Ectodermal cell (in vitro differentiated cells): ENCODE data around the gene GPC5.
"Not testable (repeated sequence)": the region's sequence is repeated elsewhere in the genome, so short reads cannot be mapped to it uniquely, and the experiment has no call there.

ENCODE experiments used
- H3K27ac ChIP-seq: 2 replicates; pipeline ENCODE4 v1.7.0; 2013; ENCODE audit warnings: mild to moderate bottlenecking, low read depth, low read length; ENCODE audit not compliant: insufficient read depth, poor library complexity, severe bottlenecking
- H3K27me3 ChIP-seq: 2 replicates; pipeline ENCODE4 v1.7.0; 2013; ENCODE audit warnings: mild to moderate bottlenecking, low read length; ENCODE audit not compliant: insufficient read depth, control insufficient read depth, poor library complexity, severe bottlenecking
- H3K36me3 ChIP-seq: one replicate; pipeline ENCODE4 v1.7.0; 2013; ENCODE audit warnings: low read length; ENCODE audit not compliant: control insufficient read depth, insufficient read depth
- H3K4me1 ChIP-seq: one replicate; pipeline ENCODE4 v1.7.0; 2013; ENCODE audit warnings: low read length; ENCODE audit not compliant: control insufficient read depth, insufficient read depth
- H3K4me3 ChIP-seq: 2 replicates; pipeline ENCODE4 v1.7.0; 2013; ENCODE audit warnings: low read depth, low read length, control low read depth; ENCODE audit not compliant: insufficient read depth
- H3K9me3 ChIP-seq: 2 replicates; pipeline ENCODE4 v1.7.0; 2013; ENCODE audit warnings: mild to moderate bottlenecking, low read length, moderate library complexity; ENCODE audit not compliant: control insufficient read depth
- whole genome bisulfite sequencing, 2 experiments: methylation state at CpG; one replicate each; pipeline ENCODE4 v1.1.7; 2013; ENCODE audit warnings: missing lambda C conversion rate in 2 of 2; 5-methylcytosine and 5-hydroxymethylcytosine counted together

GPC5 gene

GRCh38 chr13:92898946-92899345 lies 1500.5 kb downstream of the GPC5 start:
- not testable (repeated sequence) for H3K27me3 ChIP-seq, H3K36me3 ChIP-seq, H3K4me3 ChIP-seq, H3K4me1 ChIP-seq, H3K27ac ChIP-seq, H3K9me3 ChIP-seq

DNA sequence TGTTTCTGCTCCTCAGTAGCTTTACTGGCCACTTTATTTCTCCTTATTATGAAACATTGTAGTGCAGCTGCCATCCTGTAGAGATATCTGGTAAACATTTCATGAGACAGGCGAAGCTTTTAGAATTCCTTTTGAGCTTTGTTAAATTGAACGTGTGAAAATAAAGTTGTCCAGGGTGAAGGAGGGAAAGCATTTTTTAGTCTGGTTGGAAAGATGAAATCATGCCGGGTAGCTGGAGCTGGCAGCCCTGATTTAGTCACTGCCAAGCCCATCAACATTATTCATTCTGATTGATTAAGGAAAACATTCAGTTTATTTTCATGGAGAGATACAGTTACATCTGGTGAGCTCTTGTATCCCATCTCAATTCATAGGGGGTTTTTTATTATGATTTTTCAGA lies 1502.0 kb downstream of the GPC5 start:
- 90 to 92% methylated on average over 2 to 3 of the region's 3 CpGs for WGBS, 2 experiments
- no peaks in the 10 kb centered on the region for H3K9me3 ChIP-seq
- H3K36me3 ChIP-seq = no peaks in the 10 kb centered on the region
- H3K27ac ChIP-seq = no peak overlapping the region
- no peaks in the 10 kb centered on the region for H3K4me1 ChIP-seq
- H3K4me3 ChIP-seq = no peak overlapping the region
- no peaks in the 10 kb centered on the region for H3K27me3 ChIP-seq

DNA sequence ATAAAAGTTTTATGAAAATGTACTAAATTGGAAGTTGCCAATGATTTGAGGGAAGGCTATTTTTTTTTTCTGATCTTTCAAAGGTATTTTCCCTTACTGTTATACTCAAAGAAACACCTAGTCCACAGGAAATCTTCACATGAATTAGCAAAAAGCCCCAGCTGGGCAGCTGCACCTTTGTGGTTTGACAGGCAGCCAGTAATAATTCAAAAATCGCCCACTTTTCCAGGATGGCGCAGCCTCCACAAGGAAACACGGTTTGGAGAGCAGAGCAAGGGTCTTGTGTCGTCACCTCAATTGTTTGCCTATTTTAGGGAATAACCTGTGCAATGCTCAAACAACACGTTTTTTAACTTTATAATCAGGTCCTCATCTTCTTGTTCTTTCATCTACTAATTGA lies 1503.3 kb downstream of the GPC5 start:
- Histone ChIP-seq H3K27me3 (no peaks in the 10 kb centered on the region), H3K27ac (no peak overlapping the region), H3K36me3 (no peaks in the 10 kb centered on the region), H3K4me1 (no peaks in the 10 kb centered on the region), H3K4me3 (no peak overlapping the region), H3K9me3 (no peaks in the 10 kb centered on the region)
- 68 to 72% methylated on average over 4 to 5 of the region's 5 CpGs for WGBS, 2 experiments

GRCh38 chr13:92912629-92913028 lies 1514.2 kb downstream of the GPC5 start:
- Histone ChIP-seq H3K4me1 (no peaks in the 10 kb centered on the region), H3K27me3 (no peaks in the 10 kb centered on the region), H3K9me3 (no peaks in the 10 kb centered on the region), H3K27ac (no peak overlapping the region), H3K4me3 (no peak overlapping the region), H3K36me3 (no peaks in the 10 kb centered on the region)
- 93 to 100% methylated on average over 1 of the region's 1 CpG for WGBS, 2 experiments

- Histone ChIP-seq H3K27me3 (no peaks in the 10 kb centered on the region), H3K27ac (no peak overlapping the region), H3K36me3 (no peaks in the 10 kb centered on the region), H3K4me3 (no peak overlapping the region), H3K4me1 (no peaks in the 10 kb centered on the region), H3K9me3 (no peaks in the 10 kb centered on the region)
- WGBS, 2 experiments = 100% methylated on average over 1 of the region's 1 CpG; no CpG with 5 or more reads in 1 of the 2 experiments
Observed at GRCh38 chr13:92913840-92914239, 1515.4 kb downstream of the GPC5 start.
